Kidney tubule cell (primary cell): Measurements from ENCODE around the gene RPTOR.
A peak's percentile ranks its signal among the peaks of the same experiment; 100 is the strongest.
"Not testable (repeated sequence)": the region's sequence is repeated elsewhere in the genome, so short reads cannot be mapped to it uniquely, and the experiment has no call there.

Source experiments
- DNase-seq: peaks from one replicate; pipeline ENCODE4 v3.0.0-alpha.2; 2018; ENCODE audit warnings: low spot score

The RPTOR gene

GRCh38 chr17:80720610-80721577, 176.3 kb downstream of the RPTOR start:
- DNase-seq, result peak; percentile 86

- DNase-seq, result no peak
These were observed 178.0 kb downstream of the RPTOR start for GRCh38 chr17:80722661-80723060.

DNA sequence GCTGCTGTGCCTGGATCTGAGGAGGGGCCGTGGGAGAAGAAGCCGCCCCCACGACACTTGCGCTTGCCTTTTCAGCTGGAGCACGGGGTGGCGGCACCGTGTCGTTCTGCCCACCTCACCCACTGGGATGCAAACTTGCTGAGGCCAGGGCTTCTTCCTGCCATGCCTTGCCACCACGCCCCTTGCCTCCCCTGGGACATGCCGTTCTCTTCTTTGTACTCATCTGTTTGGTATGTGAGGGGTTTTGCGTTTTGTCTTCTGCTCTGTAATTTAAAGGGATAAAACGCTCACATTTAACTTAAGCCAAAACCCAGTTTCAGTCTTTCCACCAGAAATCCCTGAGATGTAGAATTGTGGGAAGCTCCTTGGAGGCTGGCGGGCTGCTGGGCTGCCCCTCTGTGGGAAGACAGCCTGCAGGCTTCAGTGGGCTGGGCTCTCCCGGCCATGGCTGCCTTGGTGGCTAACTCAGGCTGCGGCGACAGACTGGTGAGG, 180.2 kb downstream of the RPTOR start:
- peak; percentile 28 for DNase-seq

DNA sequence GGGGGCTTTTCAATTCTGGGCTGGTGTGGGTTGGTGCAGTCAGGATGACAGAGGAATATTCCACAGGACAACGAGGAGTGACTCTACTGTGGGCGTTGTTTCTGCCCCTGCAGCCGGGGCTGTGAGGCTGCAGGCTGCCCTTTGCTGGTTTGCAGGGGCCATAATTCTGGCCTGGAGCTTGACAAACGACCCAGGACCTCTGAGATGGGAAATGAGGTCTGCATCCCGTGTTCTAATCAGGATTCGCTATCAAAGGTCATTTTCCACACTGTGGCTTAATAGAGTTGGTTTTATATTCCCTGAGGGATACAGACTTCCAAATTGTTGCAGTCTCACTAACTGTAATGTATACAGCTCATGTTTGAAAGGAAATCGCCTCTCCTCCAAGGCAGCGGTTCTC, 180.9 kb downstream of the RPTOR start:
- no peak for DNase-seq

- DNase-seq, result peak; percentile 66
These were observed 182.1 kb downstream of the RPTOR start for GRCh38 chr17:80726558-80727408.

DNA sequence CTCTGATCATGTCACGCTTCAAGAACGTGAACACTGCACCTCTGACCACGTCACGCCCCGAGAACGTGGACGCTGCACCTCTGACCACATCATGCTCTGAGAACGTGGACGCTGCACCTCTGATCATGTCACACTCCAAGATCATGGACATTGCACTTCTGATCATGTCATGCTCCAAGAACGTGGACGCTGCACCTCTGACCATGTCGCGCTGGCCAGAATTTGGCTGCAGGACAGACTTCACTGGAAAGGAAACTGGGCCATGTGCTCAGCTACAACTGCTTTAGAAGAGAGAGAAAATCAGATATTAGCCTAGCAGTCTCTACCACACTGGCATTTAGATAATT, 182.7 kb downstream of the RPTOR start:
- peak; percentile 43 for DNase-seq

- no peak for DNase-seq
These were observed 184.4 kb downstream of the RPTOR start for GRCh38 chr17:80729016-80729415.

DNA sequence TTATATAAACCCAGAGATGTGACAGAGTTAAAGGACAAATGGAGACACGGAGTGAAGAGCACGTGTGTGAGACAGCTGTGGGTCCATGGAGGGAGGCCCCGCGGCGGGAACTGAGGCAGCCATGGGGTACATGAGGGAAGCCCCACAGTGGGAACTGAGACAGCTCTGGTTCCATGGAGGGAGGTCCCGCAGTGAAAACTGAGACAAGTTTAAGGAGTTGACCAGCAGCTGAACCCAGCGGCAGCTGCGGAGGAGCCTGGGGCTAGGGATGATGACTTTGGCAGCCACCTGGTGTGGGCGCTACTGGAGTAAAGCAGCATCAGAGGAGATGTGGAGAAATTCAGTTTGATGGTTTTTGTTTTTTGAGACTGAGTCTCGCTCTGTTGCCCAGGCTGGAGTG, 185.1 kb downstream of the RPTOR start:
- DNase-seq, result no peak

GRCh38 chr17:80730739-80731138, 186.1 kb downstream of the RPTOR start:
- DNase-seq, result no peak

DNA sequence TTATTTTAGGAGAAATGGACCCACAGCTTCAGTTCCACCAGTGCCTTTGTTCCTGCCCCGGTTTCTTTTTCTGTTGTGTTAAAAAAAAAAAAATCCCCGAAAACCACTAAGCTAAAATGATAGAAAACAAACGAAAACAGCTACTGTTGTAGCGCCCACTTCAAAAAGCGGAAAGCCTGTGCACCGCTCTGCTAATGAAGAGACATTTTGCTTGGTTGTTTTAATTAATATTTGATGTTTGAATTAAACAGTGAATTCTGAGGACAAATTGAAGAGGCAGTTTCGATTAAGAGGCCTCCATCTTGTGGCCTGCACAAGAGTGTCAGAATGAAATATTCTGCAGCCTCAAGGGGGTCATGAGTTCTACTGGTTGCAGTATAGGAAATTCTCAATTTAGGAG, 186.7 kb downstream of the RPTOR start:
- no peak for DNase-seq

DNA sequence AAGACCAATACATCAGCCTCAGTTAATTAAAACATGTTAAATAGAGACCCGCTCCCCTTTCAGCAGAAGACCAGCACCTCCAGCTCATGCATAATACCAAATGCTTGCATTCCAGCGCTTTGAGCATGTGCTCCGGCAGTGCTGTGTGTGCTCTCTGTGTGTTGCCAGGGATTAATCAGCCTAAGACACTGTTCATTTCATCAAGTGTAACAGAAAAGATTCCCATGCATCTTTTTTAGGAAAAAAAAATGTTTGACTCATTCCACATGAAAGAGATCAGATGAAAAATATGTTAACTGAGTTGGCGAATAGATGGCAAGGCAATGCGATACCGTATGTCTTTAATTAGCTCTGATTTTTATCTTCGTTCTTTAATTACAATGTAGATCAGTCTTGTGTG, 187.6 kb downstream of the RPTOR start:
- no peak for DNase-seq

DNA sequence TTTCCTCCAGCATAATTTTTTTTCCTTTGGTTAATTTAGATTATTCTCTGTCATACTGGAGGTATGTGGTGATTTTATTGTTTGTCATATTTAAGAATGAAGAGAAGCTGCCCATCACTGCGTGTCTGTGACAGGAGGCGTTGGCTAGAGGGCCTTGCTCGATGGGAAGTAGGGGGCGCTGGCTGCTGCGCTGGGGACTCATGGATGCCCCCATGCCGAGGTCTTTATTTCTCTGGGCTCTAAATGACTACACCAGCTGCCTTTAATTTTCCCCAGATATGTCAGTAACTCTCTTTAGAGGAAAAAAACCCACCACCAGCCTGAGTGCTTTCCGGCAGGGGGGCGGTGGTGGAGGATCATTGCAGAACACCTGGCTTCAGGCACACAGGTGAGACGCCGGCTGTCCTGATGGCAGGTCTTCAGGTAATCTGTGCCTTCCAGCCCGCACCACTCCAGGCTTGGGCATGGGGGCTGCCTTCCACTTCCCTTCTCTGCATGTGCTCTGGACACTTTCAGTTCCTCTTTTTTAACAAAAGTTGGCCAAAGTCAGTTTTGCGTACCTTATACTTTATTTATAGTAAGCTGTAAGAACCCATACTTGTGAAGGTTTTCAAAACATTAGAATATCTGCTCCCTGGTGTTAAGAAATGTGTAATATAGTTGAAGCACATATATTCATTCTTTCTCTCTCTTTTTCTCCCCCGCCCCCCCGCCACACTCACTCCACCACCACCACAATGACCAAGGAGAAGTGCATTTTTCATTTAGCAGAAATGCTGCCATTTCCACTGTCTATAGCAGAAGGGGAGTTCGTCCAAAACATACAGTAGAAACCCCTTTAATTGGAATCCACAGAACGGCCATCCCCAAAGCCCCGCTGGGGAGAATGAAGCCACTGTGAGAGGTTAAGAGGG, 192.7 kb downstream of the RPTOR start:
- no peak for DNase-seq

DNA sequence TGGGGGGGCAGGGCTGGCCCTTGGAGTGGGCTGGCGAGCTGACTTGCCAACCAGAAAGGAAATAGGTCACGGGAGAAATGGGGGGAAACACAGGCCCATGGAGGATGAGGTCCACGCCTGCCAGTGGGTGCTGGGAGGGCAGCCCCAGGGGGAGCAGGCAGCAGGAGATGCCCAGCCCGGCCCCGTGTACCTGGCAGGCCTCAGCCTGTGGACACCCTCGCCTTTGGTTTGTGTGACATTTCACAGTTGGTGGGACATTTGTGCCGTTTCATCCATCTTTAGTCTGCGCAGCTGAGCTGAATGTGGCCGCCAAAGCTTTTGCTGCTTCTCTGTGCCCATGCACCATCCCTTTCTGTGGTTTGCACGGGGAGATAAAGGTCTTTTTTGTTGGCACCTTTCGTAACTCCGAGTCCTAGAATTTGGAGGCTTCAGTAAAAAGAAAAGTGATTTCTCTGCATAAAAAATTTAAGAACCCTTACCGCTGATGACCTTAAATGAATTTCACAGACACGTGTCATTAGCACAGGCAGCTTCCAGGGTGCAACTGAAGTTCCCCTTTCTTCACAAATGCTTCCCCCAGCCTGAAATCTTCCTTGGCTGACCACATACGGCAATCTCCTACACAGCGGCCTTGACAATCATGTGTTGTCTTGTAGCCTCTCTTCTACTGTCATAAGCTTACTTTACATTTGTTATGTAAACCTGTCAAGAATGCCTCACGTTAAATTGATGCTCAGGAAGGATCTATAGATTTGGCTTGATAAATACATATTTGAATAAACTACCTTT, 193.6 kb downstream of the RPTOR start:
- no peak for DNase-seq

DNA sequence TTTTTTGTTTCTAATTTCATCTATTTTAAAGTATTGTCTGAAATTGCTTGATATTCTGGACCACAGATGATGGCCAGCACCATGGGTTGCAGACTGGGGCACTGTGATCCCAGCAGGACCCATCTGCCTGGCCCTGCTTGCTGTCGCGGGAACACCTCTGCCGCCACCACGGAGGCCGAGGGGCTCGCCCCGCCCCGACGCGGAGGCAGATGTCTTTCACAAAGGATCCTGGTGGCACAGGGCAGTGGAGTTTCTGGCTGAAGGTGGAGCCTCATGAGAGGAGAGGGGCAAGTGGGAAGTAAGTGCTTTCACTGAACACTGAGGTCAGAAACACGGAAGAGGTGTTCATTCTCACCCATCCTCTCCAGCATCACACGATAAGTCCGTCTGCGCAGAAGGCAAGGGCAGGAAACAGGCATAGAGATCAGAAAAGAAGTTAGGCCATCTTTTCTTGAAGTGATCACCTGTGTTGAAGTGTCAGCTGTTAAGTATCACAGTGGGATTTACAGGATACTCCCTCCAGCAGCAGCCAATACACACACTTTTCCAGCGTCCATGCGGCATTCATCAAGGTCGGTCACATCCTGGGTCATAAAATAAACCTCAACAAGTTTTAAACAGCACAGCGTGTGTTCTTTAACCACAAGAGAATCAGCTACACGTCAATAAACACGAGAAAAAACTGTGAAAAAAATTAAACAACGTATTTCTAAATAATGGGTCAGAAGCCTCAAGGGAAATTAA, 194.5 kb downstream of the RPTOR start:
- DNase-seq, result no peak

DNA sequence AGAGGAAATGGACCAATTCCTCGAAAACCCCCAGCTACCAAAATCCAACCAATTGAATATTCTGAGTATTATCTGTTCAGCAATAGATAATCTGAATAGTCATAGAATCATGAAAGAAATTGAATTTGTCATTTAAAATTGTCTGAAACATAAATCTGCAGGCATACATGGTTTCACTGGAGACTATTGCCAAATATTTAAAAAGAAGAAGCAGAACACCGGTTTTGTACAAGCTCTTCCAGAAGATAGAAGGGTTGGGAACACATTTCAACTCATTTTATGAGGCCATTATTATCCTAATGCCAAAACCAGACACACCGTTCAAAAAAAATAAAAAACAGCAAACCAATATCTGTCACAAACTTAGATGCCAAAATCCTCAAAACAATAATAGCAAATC, 195.5 kb downstream of the RPTOR start:
- no peak for DNase-seq

- DNase-seq, result no peak
These were observed 197.5 kb downstream of the RPTOR start for GRCh38 chr17:80742091-80742490.

- no peak for DNase-seq
These were observed 198.0 kb downstream of the RPTOR start for GRCh38 chr17:80742581-80743180.

- peak; percentile 27 for DNase-seq
These were observed 198.6 kb downstream of the RPTOR start for GRCh38 chr17:80743181-80743771.

- not testable (repeated sequence) for DNase-seq
These were observed 199.3 kb downstream of the RPTOR start for GRCh38 chr17:80743973-80744372.
